Neuronal stem cell (in vitro differentiated cells): Measurements from ENCODE around the gene IL10RB.
A peak's percentile ranks its signal among the peaks of the same experiment; 100 is the strongest.
"Not testable (repeated sequence)": the region's sequence is repeated elsewhere in the genome, so short reads cannot be mapped to it uniquely, and the experiment has no call there.

Source experiments
- DNase-seq: peaks from one replicate; pipeline ENCODE4 v3.0.0-alpha.2; 2013; ENCODE audit warnings: low spot score
- H2AFZ ChIP-seq: one replicate; pipeline ENCODE4 v1.6.1; 2013; ENCODE audit warnings: mild to moderate bottlenecking, low read length, inconsistent platforms
- H2AK5ac ChIP-seq: 2 replicates; pipeline ENCODE4 v1.6.1; 2013; ENCODE audit warnings: low read depth, mild to moderate bottlenecking, inconsistent platforms, low read length, moderate library complexity, mixed read lengths
- H2BK120ac ChIP-seq: 2 replicates; pipeline ENCODE4 v1.6.1; 2013; ENCODE audit warnings: low read depth, mild to moderate bottlenecking, inconsistent platforms, low read length, moderate library complexity, mixed read lengths
- H2BK12ac ChIP-seq: one replicate; pipeline ENCODE4 v1.6.1; 2013; ENCODE audit warnings: low read length, inconsistent platforms
- H2BK15ac ChIP-seq: 2 replicates; pipeline ENCODE4 v1.6.1; 2013; ENCODE audit warnings: mild to moderate bottlenecking, low read length, inconsistent platforms, mixed read lengths
- H2BK5ac ChIP-seq: one replicate; pipeline ENCODE4 v1.6.1; 2013; ENCODE audit warnings: inconsistent platforms, mild to moderate bottlenecking, low read length, moderate library complexity
- H3K14ac ChIP-seq: one replicate; pipeline ENCODE4 v1.6.1; 2013; ENCODE audit warnings: low read length, inconsistent platforms
- H3K18ac ChIP-seq: 2 replicates; pipeline ENCODE4 v1.6.1; 2013; ENCODE audit warnings: low read length, inconsistent platforms
- H3K23ac ChIP-seq: 2 replicates; pipeline ENCODE4 v1.6.1; 2013; ENCODE audit warnings: low read depth, mild to moderate bottlenecking, mixed read lengths, low read length, inconsistent platforms; ENCODE audit not compliant: poor library complexity
- H3K27ac ChIP-seq: replicated peaks from 3 replicates; pipeline ENCODE4 v1.5.1; 2013; ENCODE audit warnings: low read length, inconsistent platforms
- H3K27me3 ChIP-seq, 3 experiments: 2 replicates each; pipeline ENCODE4 v1.6.1; 2013; ENCODE audit warnings: low read length in 3 of 3, mild to moderate bottlenecking in 2 of 3, inconsistent platforms in 1 of 3, low read depth in 1 of 3, mixed read lengths in 1 of 3, moderate library complexity in 1 of 3; ENCODE audit not compliant: control insufficient read depth in 3 of 3, insufficient read depth in 3 of 3
- H3K36me3 ChIP-seq, 2 donors: replicated peaks in 1 of 2; 2 replicates each; pipeline ENCODE4 v1.6.1; 2013; ENCODE audit warnings: low read length in 2 of 2; ENCODE audit not compliant: control insufficient read depth in 2 of 2, insufficient read depth in 2 of 2
- H3K4ac ChIP-seq: 2 replicates; pipeline ENCODE4 v1.6.1; 2013; ENCODE audit warnings: inconsistent platforms, mild to moderate bottlenecking, low read length, moderate library complexity
- H3K4me1 ChIP-seq, 2 donors: 1 replicate in 1 of 2; 2 replicates in 1 of 2; pipeline ENCODE4 v1.6.1; 2013; ENCODE audit warnings: low read length in 2 of 2, low read depth in 1 of 2; ENCODE audit not compliant: control insufficient read depth in 2 of 2, insufficient read depth in 1 of 2
- H3K4me2 ChIP-seq: one replicate; pipeline ENCODE4 v1.6.1; 2013; ENCODE audit warnings: mild to moderate bottlenecking, low read length, inconsistent platforms; ENCODE audit not compliant: insufficient read depth, poor library complexity, severe bottlenecking
- H3K4me3 ChIP-seq, 2 donors: 2 replicates each; pipeline ENCODE4 v1.5.1; 2013; ENCODE audit warnings: low read length in 2 of 2, mild to moderate bottlenecking in 2 of 2, inconsistent platforms in 1 of 2, moderate library complexity in 1 of 2
- H3K79me1 ChIP-seq: one replicate; pipeline ENCODE4 v1.6.1; 2013; ENCODE audit warnings: low read depth, mild to moderate bottlenecking, inconsistent platforms, low read length, moderate library complexity
- H3K9ac ChIP-seq: one replicate; pipeline ENCODE4 v1.6.1; 2013; ENCODE audit warnings: mild to moderate bottlenecking, low read depth, low read length, inconsistent platforms; ENCODE audit not compliant: poor library complexity
- H3K9me3 ChIP-seq, 2 donors: replicated peaks in 1 of 2; 2 replicates each; pipeline versions ENCODE3 to v1.6.1; 2013; ENCODE audit warnings: low read length in 2 of 2, mild to moderate bottlenecking in 2 of 2, inconsistent platforms in 1 of 2, low read depth in 1 of 2, mixed read lengths in 1 of 2, moderate library complexity in 1 of 2; ENCODE audit not compliant: control insufficient read depth in 2 of 2, insufficient read depth in 1 of 2
- H4K8ac ChIP-seq: one replicate; pipeline ENCODE4 v1.6.1; 2013; ENCODE audit warnings: low read depth, mild to moderate bottlenecking, inconsistent platforms, low read length, moderate library complexity
- H4K91ac ChIP-seq: one replicate; pipeline ENCODE4 v1.6.1; 2013; ENCODE audit warnings: low read length, low read depth, mild to moderate bottlenecking, inconsistent platforms; ENCODE audit not compliant: poor library complexity
- WGBS, 2 donors: extraction: QIAGEN DNeasy Blood & Tissue Kit; methylation state at CpG; one replicate each; pipeline ENCODE4 v1.1.7; 2013; ENCODE audit warnings: missing lambda C conversion rate in 2 of 2, mixed read lengths in 1 of 2; ENCODE audit not compliant: insufficient read length in 2 of 2, insufficient replicate concordance in 1 of 2; ENCODE audit errors: extremely low coverage in 2 of 2; 5-methylcytosine and 5-hydroxymethylcytosine counted together

Gene IL10RB

DNA sequence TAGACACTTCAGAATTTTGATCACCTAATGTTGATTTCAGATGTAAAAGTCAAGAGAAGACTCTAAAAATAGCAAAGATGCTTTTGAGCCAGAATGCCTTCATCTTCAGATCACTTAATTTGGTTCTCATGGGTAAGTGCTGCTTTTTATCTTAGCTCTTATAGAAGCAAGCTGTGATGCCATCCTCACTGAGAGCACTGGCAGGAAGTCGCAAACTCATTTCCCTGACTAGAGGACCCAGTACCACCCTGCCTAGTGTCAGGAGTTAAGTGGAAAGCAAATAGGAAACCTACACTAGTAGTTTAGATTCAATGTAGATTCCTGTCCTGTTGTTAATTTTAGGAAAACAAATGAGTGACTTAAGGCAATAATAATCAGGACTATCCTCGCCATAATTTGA is 24.3 kb upstream of the IL10RB start:
- Histone ChIP-seq H3K79me1 (no peaks in the 10 kb centered on the region), H3K4me2 (no peak overlapping the region), H3K18ac (no peak overlapping the region), H3K4me1 (peaks cover 0 to 2% of the 10 kb centered on the region in 2 donors), H2AFZ (no peak overlapping the region), H4K8ac (no peak overlapping the region), H3K4me3 (no peak overlapping the region), H2BK15ac (no peak overlapping the region), H3K9ac (no peak overlapping the region), H3K14ac (no peak overlapping the region), H3K27ac (no peak overlapping the region), H3K23ac (no peak overlapping the region), H2BK120ac (no peak overlapping the region), H2AK5ac (no peak overlapping the region), H2BK5ac (no peak overlapping the region), H3K9me3 (peaks cover 2 to 22% of the 10 kb centered on the region in 2 donors), H3K4ac (no peak overlapping the region), H3K27me3 (no peaks in the 10 kb centered on the region), H3K36me3 (peaks cover 6 to 53% of the 10 kb centered on the region in 2 donors), H2BK12ac (no peak overlapping the region), H4K91ac (no peak overlapping the region)
- WGBS, 2 donors = no CpG with 5 or more reads among the region's 2 CpGs
- no peak for DNase-seq

DNA sequence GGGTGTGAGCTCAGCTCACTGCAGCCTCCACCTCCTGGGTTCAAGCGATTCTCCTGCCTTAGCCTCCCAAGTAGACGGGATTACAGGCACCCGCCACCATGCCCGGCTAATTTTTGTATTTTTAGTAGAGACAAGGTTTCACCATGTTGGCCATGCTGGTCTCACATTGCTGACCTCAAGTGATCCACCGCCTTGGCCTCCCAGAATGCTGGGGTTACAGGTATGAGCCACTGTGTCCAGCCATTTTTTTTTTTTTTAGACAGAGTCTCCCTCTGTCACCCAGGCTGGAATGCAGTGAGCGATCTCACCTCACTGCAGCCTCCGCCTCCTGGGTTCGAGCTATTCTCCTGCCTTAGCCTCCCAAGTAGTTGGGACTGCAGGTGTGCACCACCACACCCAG is 23.3 kb upstream of the IL10RB start:
- not testable (repeated sequence) for DNase-seq, H2AK5ac ChIP-seq, H3K9ac ChIP-seq, H3K4me2 ChIP-seq, H3K14ac ChIP-seq, H2BK120ac ChIP-seq, H3K23ac ChIP-seq, H3K27ac ChIP-seq, H3K4me3 ChIP-seq, H3K18ac ChIP-seq, H2BK15ac ChIP-seq, H3K27me3 ChIP-seq, H2BK12ac ChIP-seq, H4K91ac ChIP-seq, H2BK5ac ChIP-seq, H3K4ac ChIP-seq, H3K4me1 ChIP-seq, H3K79me1 ChIP-seq, H4K8ac ChIP-seq, H2AFZ ChIP-seq
- Histone ChIP-seq H3K36me3 (peaks cover 9 to 58% of the 10 kb centered on the region in 2 donors), H3K9me3 (peaks cover 2 to 22% of the 10 kb centered on the region in 2 donors)
- WGBS, 2 donors = no CpG with 5 or more reads among the region's 8 CpGs

DNA sequence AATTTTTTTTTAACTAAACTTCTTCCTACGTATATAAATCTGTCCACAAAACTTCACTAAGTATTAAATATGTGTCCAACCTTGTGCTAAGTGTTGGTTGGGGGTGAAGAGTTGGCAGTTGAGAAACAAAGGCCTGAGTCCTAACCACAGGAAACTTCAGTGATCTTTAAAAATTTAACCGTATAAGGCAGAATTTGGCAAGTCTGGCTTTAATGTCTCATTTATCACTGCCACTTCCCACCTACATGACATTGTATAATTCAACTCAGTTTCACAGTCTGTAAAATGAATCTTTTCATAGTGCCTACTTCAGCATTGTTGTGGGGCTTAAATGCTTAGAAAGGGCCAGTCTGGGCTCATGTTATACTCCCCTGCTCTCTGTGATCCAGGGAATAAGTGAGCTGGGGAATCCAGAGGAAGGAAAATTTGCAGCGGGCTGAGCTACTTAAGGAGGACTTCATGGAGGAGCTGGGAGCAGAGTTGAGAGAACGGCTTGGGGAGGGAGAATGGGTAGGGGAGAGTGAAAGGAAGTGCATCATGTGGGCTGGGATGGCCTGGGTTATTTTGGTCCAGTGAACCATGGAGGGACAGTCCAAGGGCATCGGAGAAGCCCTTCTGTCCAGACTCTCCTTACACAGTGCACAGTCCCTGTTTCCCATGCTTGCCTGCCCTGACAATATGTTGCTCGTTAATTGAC is 21.9 kb upstream of the IL10RB start:
- Histone ChIP-seq H2BK15ac (no peak overlapping the region), H2BK12ac (no peak overlapping the region), H3K27me3 (no peaks in the 10 kb centered on the region), H4K91ac (no peak overlapping the region), H3K9ac (no peak overlapping the region), H3K23ac (no peak overlapping the region), H3K79me1 (no peaks in the 10 kb centered on the region), H2BK5ac (no peak overlapping the region), H3K4me3 (peak overlapping the region in 1 of 2 donors; percentile 47), H2AK5ac (no peak overlapping the region), H4K8ac (no peak overlapping the region), H3K9me3 (peaks cover under 1 to 18% of the 10 kb centered on the region in 2 donors), H3K14ac (no peak overlapping the region), H3K4me2 (no peak overlapping the region), H2BK120ac (no peak overlapping the region), H3K4ac (no peak overlapping the region), H2AFZ (no peak overlapping the region), H3K27ac (no peak overlapping the region), H3K4me1 (peaks cover 0 to 2% of the 10 kb centered on the region in 2 donors), H3K18ac (no peak overlapping the region), H3K36me3 (peaks cover 10 to 71% of the 10 kb centered on the region in 2 donors)
- no peak for DNase-seq
- 100% methylated on average over 1 of the region's 6 CpGs; no CpG with 5 or more reads in 1 of the 2 donors for WGBS, 2 donors

DNA sequence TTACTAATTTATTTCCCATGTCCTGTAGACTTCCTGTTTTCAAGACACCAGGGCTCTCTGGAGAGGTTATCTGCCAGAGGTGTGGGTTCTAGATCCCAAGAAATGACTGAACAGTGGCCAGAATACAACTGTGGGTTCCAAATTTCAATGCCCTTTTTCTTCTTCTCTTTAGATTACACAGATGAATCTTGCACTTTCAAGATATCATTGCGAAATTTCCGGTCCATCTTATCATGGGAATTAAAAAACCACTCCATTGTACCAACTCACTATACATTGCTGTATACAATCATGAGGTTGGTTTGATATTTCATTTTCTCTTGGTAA is 21.4 kb upstream of the IL10RB start:
- Histone ChIP-seq H2AFZ (no peak overlapping the region), H3K4me3 (no peak overlapping the region), H2BK120ac (no peak overlapping the region), H3K4me2 (no peak overlapping the region), H3K9me3 (peaks cover 0 to 14% of the 10 kb centered on the region in 2 donors), H3K23ac (no peak overlapping the region), H3K4me1 (peaks cover 0 to 2% of the 10 kb centered on the region in 2 donors), H2BK12ac (no peak overlapping the region), H3K9ac (no peak overlapping the region), H3K4ac (no peak overlapping the region), H3K36me3 (peaks cover 15 to 76% of the 10 kb centered on the region in 2 donors), H4K8ac (no peak overlapping the region), H4K91ac (no peak overlapping the region), H3K18ac (no peak overlapping the region), H3K79me1 (no peaks in the 10 kb centered on the region), H3K27ac (no peak overlapping the region), H2BK15ac (no peak overlapping the region), H2BK5ac (no peak overlapping the region), H3K14ac (no peak overlapping the region), H3K27me3 (no peaks in the 10 kb centered on the region), H2AK5ac (no peak overlapping the region)
- no CpG with 5 or more reads among the region's 2 CpGs for WGBS, 2 donors
- DNase-seq = no peak
